ENCODE data around the gene LRP3.
A peak's percentile ranks its signal among the peaks of the same experiment; 100 is the strongest.
"Not testable (repeated sequence)": the region's sequence is repeated elsewhere in the genome, so short reads cannot be mapped to it uniquely, and the experiment has no call there.

LRP3 gene

DNA sequence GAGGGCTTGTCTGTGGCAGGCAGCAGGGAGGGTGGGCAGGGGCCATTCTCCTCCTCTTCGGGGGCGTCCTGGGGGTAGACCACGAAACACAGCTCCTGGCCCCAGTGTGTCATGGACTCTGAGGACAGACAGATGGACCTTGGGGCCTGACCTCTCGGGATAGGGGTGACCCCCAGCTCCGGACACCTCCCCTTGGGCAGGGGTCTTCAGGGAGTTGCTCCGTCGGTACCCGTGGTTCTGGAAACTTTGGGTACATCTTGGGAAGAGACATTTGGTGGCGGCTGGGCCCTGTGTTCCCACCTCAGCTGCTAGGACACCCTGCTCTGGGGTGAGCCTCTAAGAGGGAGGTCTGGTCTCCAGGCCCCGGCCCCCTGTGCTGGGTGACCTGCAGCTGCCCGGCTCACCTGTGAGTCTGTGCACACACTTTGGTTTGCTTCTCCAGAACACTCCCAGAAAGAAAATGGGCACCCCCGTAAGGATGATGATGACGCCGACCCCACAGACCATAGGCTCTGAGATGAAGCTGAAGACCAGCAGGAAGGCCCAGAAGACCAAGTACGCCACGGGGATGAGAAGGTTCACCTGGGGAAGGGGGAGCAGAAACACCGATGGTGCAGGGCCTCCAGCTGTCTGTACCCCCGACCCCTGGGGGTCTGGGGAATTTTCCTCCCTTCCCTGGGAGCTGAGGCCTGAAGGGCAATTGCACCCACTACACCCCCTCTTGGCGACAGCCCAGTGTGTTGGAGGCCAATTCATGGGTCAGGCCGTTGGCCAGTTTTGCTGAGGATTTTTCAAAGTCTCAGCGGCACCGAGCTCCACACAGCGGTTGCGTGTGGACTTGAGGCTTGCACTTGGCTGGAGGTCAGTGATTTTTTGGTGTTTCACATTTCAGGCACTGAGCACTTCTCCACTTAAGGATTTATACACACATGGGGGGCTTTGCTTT lies 15.0 kb downstream of the LRP3 start:
- in situ Hi-C loops (cut with HindIII; ENCODE audit: low pct_unique_long_range_greater_than_20kb, low sequenced_read_pairs) = no loop called here
- DNase-seq (ENCODE audit: low read depth in 1 of 2, low spot score in 1 of 2) = no peak
- TF ChIP-seq JUND (IDR thresholded peaks at IDR 0.05; ENCODE audit: low read depth) = no peak

DNA sequence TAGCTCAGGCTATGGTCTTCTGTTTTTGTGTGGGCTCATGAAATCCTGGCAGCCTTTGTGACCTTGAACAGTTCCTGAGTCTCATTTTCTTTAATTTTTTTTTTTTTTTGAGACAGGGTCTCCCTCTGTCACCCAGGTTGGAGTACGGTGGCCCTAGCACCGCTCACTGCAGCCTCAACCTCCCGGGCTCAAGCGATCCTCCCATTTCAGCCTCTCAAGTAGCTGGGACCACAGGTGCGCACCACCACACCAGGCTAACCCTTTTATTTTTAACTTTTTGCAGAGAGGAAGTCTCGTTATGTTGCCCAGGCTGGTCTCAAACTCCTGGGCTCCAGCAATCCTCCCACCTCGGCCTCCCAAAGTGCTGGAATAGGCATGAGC lies 15.7 kb downstream of the LRP3 start:
- DNase-seq (ENCODE audit: low read depth in 1 of 2, low spot score in 1 of 2); in situ Hi-C loops (cut with HindIII; ENCODE audit: low pct_unique_long_range_greater_than_20kb, low sequenced_read_pairs): not testable (repeated sequence)

GRCh38 chr19:33210266-33210940 lies 16.3 kb downstream of the LRP3 start:
- in situ Hi-C loops (cut with HindIII; ENCODE audit: low pct_unique_long_range_greater_than_20kb, low sequenced_read_pairs) = no loop called here
- TF ChIP-seq JUND (IDR thresholded peaks at IDR 0.05; ENCODE audit: low read depth) = no peak
- no peak for DNase-seq (ENCODE audit: low read depth in 1 of 2, low spot score in 1 of 2)

DNA sequence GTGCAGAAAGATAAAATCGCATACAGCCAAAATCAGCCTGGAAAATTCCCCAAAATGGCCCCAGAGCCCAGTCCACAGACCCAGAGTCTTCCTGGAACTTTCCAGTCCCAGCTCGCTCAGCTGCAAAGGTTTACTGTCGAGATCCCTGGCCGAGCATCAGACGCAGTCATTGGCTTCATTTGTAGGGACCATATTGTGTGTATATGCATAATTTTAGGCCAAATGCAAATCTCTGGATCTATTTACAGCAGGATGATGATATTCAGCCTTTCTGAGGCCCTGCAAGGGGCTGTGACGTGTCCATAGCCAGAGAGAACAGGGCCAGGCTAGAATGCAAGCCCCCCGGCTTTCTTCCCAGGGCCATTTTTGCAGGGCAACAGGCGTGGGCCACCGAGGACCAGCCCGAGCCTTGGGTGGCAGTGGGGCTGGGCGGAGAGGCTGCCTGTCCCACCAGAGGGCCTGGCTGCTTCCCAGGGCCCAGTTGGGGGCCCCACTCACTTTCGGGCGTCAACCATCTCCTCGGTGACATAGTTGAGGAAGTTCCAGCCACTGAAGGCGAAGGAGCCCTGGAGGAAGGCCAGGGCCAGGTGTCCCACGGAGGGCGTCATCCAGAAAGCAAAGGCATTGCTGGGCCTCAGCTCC lies 17.8 kb downstream of the LRP3 start:
- TF ChIP-seq JUND (IDR thresholded peaks at IDR 0.05; ENCODE audit: low read depth) = no peak
- no peak for DNase-seq (ENCODE audit: low read depth in 1 of 2, low spot score in 1 of 2)
- in situ Hi-C loops (cut with HindIII; ENCODE audit: low pct_unique_long_range_greater_than_20kb, low sequenced_read_pairs) = no loop called here

DNA sequence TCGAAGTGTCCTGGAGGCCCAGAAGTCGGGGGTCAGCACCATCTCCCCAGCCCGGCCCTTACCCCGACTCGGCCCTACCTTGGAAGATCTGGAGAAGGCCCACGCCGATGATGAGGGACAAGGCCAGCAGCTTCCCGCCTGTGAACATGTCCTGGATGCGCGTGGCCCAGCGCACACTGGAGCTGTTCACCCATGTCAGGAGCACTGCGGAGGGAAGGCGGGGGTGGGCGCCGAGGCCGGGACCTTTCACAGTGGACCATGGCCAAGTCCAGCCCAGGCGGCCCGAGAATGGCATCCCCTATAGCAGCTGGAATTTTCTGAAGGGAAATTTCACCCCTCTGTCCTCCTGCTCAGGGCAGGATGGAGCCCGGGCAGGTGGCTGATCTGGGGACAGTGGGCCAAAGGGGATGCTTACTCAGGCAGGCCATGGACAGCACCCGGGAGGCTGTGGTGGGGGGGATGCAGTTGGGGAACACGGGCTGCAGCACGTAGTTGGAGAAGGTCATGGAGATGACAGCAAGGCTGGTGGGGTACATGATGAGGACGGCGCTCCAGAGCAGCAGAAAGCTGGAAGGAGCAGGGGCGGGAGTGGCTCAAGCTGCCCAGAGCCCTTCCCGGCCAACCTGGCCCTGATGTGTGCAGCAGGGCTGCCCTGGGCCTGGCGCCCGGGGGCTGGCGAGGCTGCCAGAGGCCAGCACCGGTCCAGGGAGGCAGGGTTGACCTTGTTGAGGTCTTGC lies 18.5 kb downstream of the LRP3 start:
- in situ Hi-C loops (cut with HindIII; ENCODE audit: low pct_unique_long_range_greater_than_20kb, low sequenced_read_pairs) = no loop called here
- no peak for TF ChIP-seq JUND (IDR thresholded peaks at IDR 0.05; ENCODE audit: low read depth)
- DNase-seq (ENCODE audit: low read depth in 1 of 2, low spot score in 1 of 2) = no peak

DNA sequence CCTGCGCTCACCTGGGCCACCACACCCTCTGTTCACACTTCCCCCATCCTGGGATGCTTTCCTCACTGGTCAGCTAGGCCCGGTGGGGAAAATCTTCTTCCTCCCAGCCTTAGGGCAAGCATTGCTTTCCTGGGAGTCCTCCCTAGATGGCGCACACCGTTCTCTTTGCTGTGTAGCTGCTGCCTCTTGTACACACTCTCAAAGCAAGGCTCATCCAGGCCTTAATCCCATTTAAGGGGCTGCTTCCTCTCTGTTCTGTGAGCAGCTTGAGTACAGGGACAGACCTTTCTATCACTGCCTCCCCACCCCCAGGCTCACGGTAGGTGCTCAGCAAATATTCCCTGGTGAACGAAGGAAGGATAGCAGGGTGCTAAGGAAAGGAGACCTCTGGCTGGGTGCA lies 20.5 kb downstream of the LRP3 start:
- in situ Hi-C loops (cut with HindIII; ENCODE audit: low pct_unique_long_range_greater_than_20kb, low sequenced_read_pairs) = no loop called here
- no peak for TF ChIP-seq JUND (IDR thresholded peaks at IDR 0.05; ENCODE audit: low read depth)
- peak; percentile 57 to 64 for DNase-seq (ENCODE audit: low read depth in 1 of 2, low spot score in 1 of 2)

DNA sequence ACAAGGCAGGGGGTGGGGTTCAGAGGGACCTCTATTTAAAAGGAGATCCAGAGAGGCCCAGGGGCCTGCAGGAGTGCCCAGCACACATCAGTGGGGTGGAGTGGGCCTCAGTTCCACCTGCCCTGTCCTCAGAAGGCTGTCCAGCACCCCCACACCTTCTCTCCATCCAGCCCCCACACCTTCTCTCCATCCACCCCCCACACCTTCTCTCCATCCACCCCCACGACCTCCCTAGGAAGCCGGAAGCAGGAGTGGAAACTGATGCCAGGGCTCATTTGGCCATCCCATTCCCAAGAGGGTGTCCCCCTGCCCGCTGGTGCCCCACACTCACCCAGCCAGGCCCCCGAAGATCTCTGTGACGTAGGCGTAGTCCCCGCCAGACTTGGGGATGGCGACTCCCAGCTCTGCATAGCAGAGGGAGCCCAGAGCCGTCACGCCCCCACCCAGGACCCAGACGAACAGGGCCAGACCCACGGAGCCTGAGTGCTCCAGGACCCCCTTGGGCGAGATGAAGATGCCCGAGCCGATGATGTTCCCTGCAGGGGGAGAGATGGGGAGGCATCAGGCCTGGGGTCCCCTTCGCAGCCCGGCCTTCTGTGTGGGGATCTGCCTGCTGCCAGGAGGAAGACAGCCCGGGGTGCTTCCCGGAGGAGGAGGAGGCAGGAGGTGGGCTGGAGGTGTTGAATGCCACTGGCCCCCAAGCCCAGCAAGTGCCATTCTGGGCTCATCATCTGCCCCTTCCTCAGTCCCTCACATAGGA lies 21.5 kb downstream of the LRP3 start:
- in situ Hi-C loops (cut with HindIII; ENCODE audit: low pct_unique_long_range_greater_than_20kb, low sequenced_read_pairs) = no loop called here
- no peak for TF ChIP-seq JUND (IDR thresholded peaks at IDR 0.05; ENCODE audit: low read depth)
- no peak for DNase-seq (ENCODE audit: low read depth in 1 of 2, low spot score in 1 of 2)

DNA sequence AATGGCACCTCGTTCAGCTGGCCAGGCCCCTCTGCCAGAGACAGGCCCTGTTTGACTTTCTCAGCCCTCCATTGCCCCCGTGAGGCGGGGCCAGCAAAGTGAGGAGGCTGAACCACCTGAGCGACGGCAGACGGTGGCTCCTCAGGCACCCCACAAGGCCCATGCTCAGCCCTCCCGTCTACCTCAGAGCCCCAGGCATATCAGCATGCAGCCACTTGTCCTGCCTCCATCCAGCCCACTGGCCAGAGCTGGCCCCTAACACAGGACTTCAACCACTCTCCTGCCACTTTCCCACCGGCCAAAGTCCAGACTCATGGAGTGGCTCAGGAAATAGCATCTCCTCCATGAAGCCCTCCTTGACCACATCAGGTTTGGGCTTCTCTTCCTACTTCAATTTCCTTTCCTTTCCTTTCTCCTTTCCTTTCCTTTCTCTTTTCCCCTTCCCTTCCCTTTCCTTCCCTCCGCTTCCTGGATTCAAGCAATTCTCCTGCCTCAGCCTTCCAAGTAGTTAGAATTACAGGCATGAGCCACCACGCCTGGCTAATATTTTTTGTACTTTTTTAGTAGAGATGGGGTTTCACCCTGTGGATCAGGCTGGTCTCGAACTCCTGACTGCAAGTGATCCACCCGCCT lies 22.2 kb downstream of the LRP3 start:
- in situ Hi-C loops (cut with HindIII; ENCODE audit: low pct_unique_long_range_greater_than_20kb, low sequenced_read_pairs) = no loop called here
- TF ChIP-seq JUND (IDR thresholded peaks at IDR 0.05; ENCODE audit: low read depth) = no peak
- DNase-seq (ENCODE audit: low read depth in 1 of 2, low spot score in 1 of 2) = no peak

- DNase-seq (ENCODE audit: low read depth in 1 of 2, low spot score in 1 of 2) = no peak
- in situ Hi-C loops (cut with HindIII; ENCODE audit: low pct_unique_long_range_greater_than_20kb, low sequenced_read_pairs) = no loop called here
- TF ChIP-seq JUND (IDR thresholded peaks at IDR 0.05; ENCODE audit: low read depth) = no peak
These were observed 23.8 kb downstream of the LRP3 start for GRCh38 chr19:33217881-33218280.

DNA sequence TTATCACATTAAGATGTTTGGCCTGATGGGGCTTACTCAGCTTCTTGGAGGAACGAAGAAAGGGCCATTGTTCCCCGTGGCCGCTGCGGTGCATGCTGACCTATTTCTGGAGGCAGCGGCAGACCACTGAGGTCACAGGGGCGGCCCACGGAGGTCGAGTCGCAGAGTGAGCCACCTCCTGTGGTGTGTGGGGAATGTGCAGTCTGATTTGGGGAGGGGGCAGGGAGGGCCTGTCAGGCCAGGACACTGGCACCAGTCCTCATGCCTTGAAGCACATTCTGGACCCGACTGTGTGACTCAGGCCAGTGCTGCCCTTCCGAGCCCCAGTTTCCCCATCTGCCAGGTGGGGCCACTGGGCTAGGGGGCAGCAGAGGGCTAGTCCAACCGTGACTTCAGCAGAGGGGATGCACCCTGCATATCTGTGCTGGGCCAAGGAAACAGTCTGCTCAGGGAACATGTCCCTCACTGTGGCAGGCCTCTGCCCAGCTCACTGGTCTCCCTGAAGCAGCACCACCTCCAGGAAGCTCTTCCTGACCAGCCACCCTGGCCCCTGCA lies 25.2 kb downstream of the LRP3 start:
- no peak for DNase-seq (ENCODE audit: low read depth in 1 of 2, low spot score in 1 of 2)
- in situ Hi-C loops (cut with HindIII; ENCODE audit: low pct_unique_long_range_greater_than_20kb, low sequenced_read_pairs) = no loop called here
- no peak for TF ChIP-seq JUND (IDR thresholded peaks at IDR 0.05; ENCODE audit: low read depth)

DNA sequence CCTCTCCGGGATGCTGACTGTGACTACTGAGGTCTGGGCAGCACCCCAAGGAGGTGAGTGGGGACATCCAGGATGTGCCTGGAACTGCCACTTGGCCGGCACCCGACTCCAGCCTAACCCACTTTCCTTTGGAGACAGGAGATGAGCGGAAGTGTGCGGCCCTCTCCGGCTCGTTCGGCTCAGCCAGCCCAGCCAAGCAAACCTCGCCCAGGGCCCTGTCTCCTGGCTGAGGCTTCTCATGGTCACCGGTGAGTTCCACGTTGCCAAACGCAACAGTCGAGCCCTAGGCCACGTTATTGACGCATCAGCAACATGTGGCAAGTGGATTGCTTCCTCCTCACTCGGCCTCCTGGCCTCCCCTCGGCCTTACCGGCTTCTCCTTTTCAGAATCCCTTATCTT lies 26.0 kb downstream of the LRP3 start:
- in situ Hi-C loops (cut with HindIII; ENCODE audit: low pct_unique_long_range_greater_than_20kb, low sequenced_read_pairs) = no loop called here
- DNase-seq (ENCODE audit: low read depth in 1 of 2, low spot score in 1 of 2) = no peak
- TF ChIP-seq JUND (IDR thresholded peaks at IDR 0.05; ENCODE audit: low read depth) = no peak

Measured in T47D (cell line).